Measurements from ENCODE around the gene CLASP1.
"Not testable (repeated sequence)": the region's sequence is repeated elsewhere in the genome, so short reads cannot be mapped to it uniquely, and the experiment has no call there.

Gene CLASP1

GRCh38 chr2:121587131-121587530, 62.1 kb downstream of the CLASP1 start:
- H3K4me1 Mint-ChIP-seq (ENCODE audit: low read depth) = peaks cover 32% of the 10 kb centered on the region
- no peak overlapping the region for H3K4me3 Mint-ChIP-seq
- H3K9me3 Mint-ChIP-seq (ENCODE audit: low read depth) = no peaks in the 10 kb centered on the region
- H3K36me3 Mint-ChIP-seq = peaks cover 13% of the 10 kb centered on the region
- no peak overlapping the region for H3K27ac Mint-ChIP-seq
- no peaks in the 10 kb centered on the region for H3K27me3 Mint-ChIP-seq

GRCh38 chr2:121584741-121585140, 64.5 kb downstream of the CLASP1 start:
- H3K36me3 Mint-ChIP-seq = peaks cover 13% of the 10 kb centered on the region
- no peak overlapping the region for H3K27ac Mint-ChIP-seq

GRCh38 chr2:121583555-121583954, 65.7 kb downstream of the CLASP1 start:
- peaks cover 10% of the 10 kb centered on the region for H3K36me3 Mint-ChIP-seq
- no peak overlapping the region for H3K4me3 Mint-ChIP-seq
- no peaks in the 10 kb centered on the region for H3K9me3 Mint-ChIP-seq (ENCODE audit: low read depth)
- H3K27ac Mint-ChIP-seq = no peak overlapping the region
- H3K4me1 Mint-ChIP-seq (ENCODE audit: low read depth) = peaks cover 35% of the 10 kb centered on the region
- no peaks in the 10 kb centered on the region for H3K27me3 Mint-ChIP-seq

More at GRCh38 chr2:121584741-121585140, 64.5 kb downstream of the CLASP1 start:
- no peaks in the 10 kb centered on the region for H3K9me3 Mint-ChIP-seq (ENCODE audit: low read depth)
- H3K27me3 Mint-ChIP-seq = no peaks in the 10 kb centered on the region
- H3K4me3 Mint-ChIP-seq = no peak overlapping the region
- H3K4me1 Mint-ChIP-seq (ENCODE audit: low read depth) = peaks cover 25% of the 10 kb centered on the region

GRCh38 chr2:121582272-121582671, 67.0 kb downstream of the CLASP1 start:
- Mint-ChIP-seq H3K27ac (peak overlapping the region; percentile 2), H3K4me3 (no peak overlapping the region), H3K9me3 (ENCODE audit: low read depth) (no peaks in the 10 kb centered on the region), H3K27me3 (no peaks in the 10 kb centered on the region), H3K36me3 (peaks cover 6% of the 10 kb centered on the region), H3K4me1 (ENCODE audit: low read depth) (peaks cover 40% of the 10 kb centered on the region)

- peaks cover 34% of the 10 kb centered on the region for H3K4me1 Mint-ChIP-seq (ENCODE audit: low read depth)
- H3K9me3 Mint-ChIP-seq (ENCODE audit: low read depth) = no peaks in the 10 kb centered on the region
- no peak overlapping the region for H3K4me3 Mint-ChIP-seq
- no peak overlapping the region for H3K27ac Mint-ChIP-seq
- no peaks in the 10 kb centered on the region for H3K36me3 Mint-ChIP-seq
- no peaks in the 10 kb centered on the region for H3K27me3 Mint-ChIP-seq
Measured at GRCh38 chr2:121579309-121579708, 70.0 kb downstream of the CLASP1 start.

GRCh38 chr2:121577381-121577780, 71.9 kb downstream of the CLASP1 start:
- Mint-ChIP-seq H3K27me3 (no peaks in the 10 kb centered on the region), H3K4me1 (ENCODE audit: low read depth) (peaks cover 32% of the 10 kb centered on the region), H3K9me3 (ENCODE audit: low read depth) (no peaks in the 10 kb centered on the region), H3K27ac (no peak overlapping the region), H3K4me3 (no peak overlapping the region), H3K36me3 (no peaks in the 10 kb centered on the region)

GRCh38 chr2:121576263-121576662, 73.0 kb downstream of the CLASP1 start:
- peaks cover 35% of the 10 kb centered on the region for H3K4me1 Mint-ChIP-seq (ENCODE audit: low read depth)
- H3K4me3 Mint-ChIP-seq = no peak overlapping the region
- H3K36me3 Mint-ChIP-seq = no peaks in the 10 kb centered on the region
- no peak overlapping the region for H3K27ac Mint-ChIP-seq
- H3K27me3 Mint-ChIP-seq = no peaks in the 10 kb centered on the region
- no peaks in the 10 kb centered on the region for H3K9me3 Mint-ChIP-seq (ENCODE audit: low read depth)

- H3K27ac Mint-ChIP-seq = no peak overlapping the region
- no peaks in the 10 kb centered on the region for H3K9me3 Mint-ChIP-seq (ENCODE audit: low read depth)
- peaks cover 34% of the 10 kb centered on the region for H3K4me1 Mint-ChIP-seq (ENCODE audit: low read depth)
- H3K4me3 Mint-ChIP-seq = no peak overlapping the region
- H3K36me3 Mint-ChIP-seq = no peaks in the 10 kb centered on the region
- no peaks in the 10 kb centered on the region for H3K27me3 Mint-ChIP-seq
Measured at GRCh38 chr2:121575800-121576199, 73.5 kb downstream of the CLASP1 start.

GRCh38 chr2:121570667-121571055, 78.6 kb downstream of the CLASP1 start:
- Mint-ChIP-seq H3K27me3 (no peaks in the 10 kb centered on the region), H3K9me3 (ENCODE audit: low read depth) (no peaks in the 10 kb centered on the region), H3K4me1 (ENCODE audit: low read depth) (peaks cover 41% of the 10 kb centered on the region), H3K27ac (no peak overlapping the region), H3K36me3 (no peaks in the 10 kb centered on the region), H3K4me3 (no peak overlapping the region)

- H3K4me3 Mint-ChIP-seq = no peak overlapping the region
- H3K36me3 Mint-ChIP-seq = no peaks in the 10 kb centered on the region
- H3K27me3 Mint-ChIP-seq = no peaks in the 10 kb centered on the region
- no peaks in the 10 kb centered on the region for H3K9me3 Mint-ChIP-seq (ENCODE audit: low read depth)
- H3K4me1 Mint-ChIP-seq (ENCODE audit: low read depth) = peaks cover 46% of the 10 kb centered on the region
- no peak overlapping the region for H3K27ac Mint-ChIP-seq
Measured at GRCh38 chr2:121570036-121570666, 79.1 kb downstream of the CLASP1 start.

- Mint-ChIP-seq H3K36me3 (peaks cover 8% of the 10 kb centered on the region), H3K27ac (peak overlapping the region; percentile 7), H3K4me3 (no peak overlapping the region), H3K27me3 (no peaks in the 10 kb centered on the region), H3K4me1 (ENCODE audit: low read depth) (peaks cover 60% of the 10 kb centered on the region), H3K9me3 (ENCODE audit: low read depth) (no peaks in the 10 kb centered on the region)
Measured at GRCh38 chr2:121567957-121568409, 81.3 kb downstream of the CLASP1 start.

GRCh38 chr2:121567452-121567851, 81.8 kb downstream of the CLASP1 start:
- Mint-ChIP-seq H3K4me3 (no peak overlapping the region), H3K9me3 (ENCODE audit: low read depth) (no peaks in the 10 kb centered on the region), H3K4me1 (ENCODE audit: low read depth) (peaks cover 64% of the 10 kb centered on the region), H3K27ac (peak overlapping the region; percentile 7), H3K27me3 (no peaks in the 10 kb centered on the region), H3K36me3 (peaks cover 10% of the 10 kb centered on the region)

- peaks cover 71% of the 10 kb centered on the region for H3K4me1 Mint-ChIP-seq (ENCODE audit: low read depth)
- H3K27me3 Mint-ChIP-seq = no peaks in the 10 kb centered on the region
- peaks cover 10% of the 10 kb centered on the region for H3K36me3 Mint-ChIP-seq
- H3K9me3 Mint-ChIP-seq (ENCODE audit: low read depth) = no peaks in the 10 kb centered on the region
- H3K4me3 Mint-ChIP-seq = no peak overlapping the region
- H3K27ac Mint-ChIP-seq = no peak overlapping the region
Measured at GRCh38 chr2:121565389-121566250, 83.6 kb downstream of the CLASP1 start.

- Mint-ChIP-seq H3K4me1 (ENCODE audit: low read depth) (peaks cover 73% of the 10 kb centered on the region), H3K27ac (peak overlapping the region; percentile 52), H3K9me3 (ENCODE audit: low read depth) (no peaks in the 10 kb centered on the region), H3K27me3 (no peaks in the 10 kb centered on the region), H3K4me3 (no peak overlapping the region), H3K36me3 (peaks cover 10% of the 10 kb centered on the region)
Measured at GRCh38 chr2:121564905-121565304, 84.4 kb downstream of the CLASP1 start.

GRCh38 chr2:121563754-121564153, 85.5 kb downstream of the CLASP1 start:
- H3K36me3 Mint-ChIP-seq = peaks cover 10% of the 10 kb centered on the region
- H3K4me1 Mint-ChIP-seq (ENCODE audit: low read depth) = peaks cover 76% of the 10 kb centered on the region
- not testable (repeated sequence) for H3K4me3 Mint-ChIP-seq; H3K27ac Mint-ChIP-seq; H3K27me3 Mint-ChIP-seq; H3K9me3 Mint-ChIP-seq (ENCODE audit: low read depth)
